Measurements from ENCODE around the gene NOS3. TPM values are rescaled to one million over a fixed set of nuclear protein-coding genes. Genes with fewer than 3 reads are reported as not detected.

The NOS3 gene
- total and polyA plus RNA-seq, 9 of the 15 experiments (the other 6 are each of a cell fraction or from before 2014, with no cell fraction given): 1.1 to 121 (median 23.6) TPM

- no peak for TF ChIP-seq HMG20A (CRISPR knock-in tag; conservative IDR thresholded peaks at IDR 0.05)
- TF ChIP-seq, protein P1, sequence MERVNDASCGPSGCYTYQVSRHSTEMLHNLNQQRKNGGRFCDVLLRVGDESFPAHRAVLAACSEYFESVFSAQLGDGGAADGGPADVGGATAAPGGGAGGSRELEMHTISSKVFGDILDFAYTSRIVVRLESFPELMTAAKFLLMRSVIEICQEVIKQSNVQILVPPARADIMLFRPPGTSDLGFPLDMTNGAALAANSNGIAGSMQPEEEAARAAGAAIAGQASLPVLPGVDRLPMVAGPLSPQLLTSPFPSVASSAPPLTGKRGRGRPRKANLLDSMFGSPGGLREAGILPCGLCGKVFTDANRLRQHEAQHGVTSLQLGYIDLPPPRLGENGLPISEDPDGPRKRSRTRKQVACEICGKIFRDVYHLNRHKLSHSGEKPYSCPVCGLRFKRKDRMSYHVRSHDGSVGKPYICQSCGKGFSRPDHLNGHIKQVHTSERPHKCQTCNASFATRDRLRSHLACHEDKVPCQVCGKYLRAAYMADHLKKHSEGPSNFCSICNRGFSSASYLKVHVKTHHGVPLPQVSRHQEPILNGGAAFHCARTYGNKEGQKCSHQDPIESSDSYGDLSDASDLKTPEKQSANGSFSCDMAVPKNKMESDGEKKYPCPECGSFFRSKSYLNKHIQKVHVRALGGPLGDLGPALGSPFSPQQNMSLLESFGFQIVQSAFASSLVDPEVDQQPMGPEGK (CRISPR knock-in tag; IDR thresholded peaks at IDR 0.05; ENCODE audit: borderline replicate concordance): no peak
- peak; percentile 95 for TF ChIP-seq MAX (CRISPR knock-in tag; IDR thresholded peaks at IDR 0.05)
- TF ChIP-seq RUNX1 (IDR thresholded peaks at IDR 0.05; ENCODE audit: low read depth): no peak
- peak; percentile 87 for TF ChIP-seq FOXK1 (CRISPR knock-in tag; IDR thresholded peaks at IDR 0.05; ENCODE audit: borderline replicate concordance)
- TF ChIP-seq YY1 (IDR thresholded peaks at IDR 0.05; ENCODE audit: borderline replicate concordance in 1 of 3, control insufficient read depth in 1 of 3, extremely low read depth in 1 of 3, insufficient read depth in 3 of 3, insufficient read length in 1 of 3, insufficient replicate concordance in 2 of 3, low read depth in 1 of 3, low read length in 2 of 3): peak; percentile 22 to 90 (median 82)
- TF ChIP-seq TARDBP (IDR thresholded peaks at IDR 0.05): peak; percentile 76; the same call in 1 of the 2 replicates
- no peak for TF ChIP-seq MCM3 (IDR thresholded peaks at IDR 0.05)
- no peak for TF ChIP-seq ZNF77 (CRISPR knock-in tag; IDR thresholded peaks at IDR 0.05)
- TF ChIP-seq RAD21 (CRISPR knock-in tag; conservative IDR thresholded peaks at IDR 0.05 in 1 of 2, IDR thresholded peaks at IDR 0.05 in 1 of 2): peak; percentile 85 to 89
- peak; percentile 91 for TF ChIP-seq CREM (IDR thresholded peaks at IDR 0.05; ENCODE audit: low read depth)
- TF ChIP-seq HDAC8 (tag; IDR thresholded peaks at IDR 0.05): 0 out of 2 replicates have a peak, but pooled peaks have one; percentile 75
- TF ChIP-seq GABPB1 (CRISPR knock-in tag; IDR thresholded peaks at IDR 0.05): peak; percentile 84
- peak; percentile 98; the same call in 1 of the 2 replicates for TF ChIP-seq TGIF2 (CRISPR knock-in tag; IDR thresholded peaks at IDR 0.05)
- peak; percentile 18; the same call in 1 of the 2 replicates for TF ChIP-seq SREBF2 (CRISPR knock-in tag; IDR thresholded peaks at IDR 0.05)
- TF ChIP-seq MTF1 (CRISPR knock-in tag; IDR thresholded peaks at IDR 0.05; ENCODE audit: borderline replicate concordance): no peak
- peak; percentile 66; the same call in 1 of the 2 replicates for TF ChIP-seq STAT6 (CRISPR knock-in tag; IDR thresholded peaks at IDR 0.05)
- peak; percentile 93 for TF ChIP-seq MXI1 (IDR thresholded peaks at IDR 0.05; ENCODE audit: low read depth, low read length)
Observed at GRCh38 chr7:151028131-151028947, 37.5 kb downstream of the NOS3 start, which contains the start of gene ABCB8 (continued).

All from K562 (cell line).